Activated CD4-positive, alpha-beta T cell treated with anti-CD3 and anti-CD28 coated beads, Interleukin-2, Interleukin-6, amounts not matched to agents 100 ng/mL and 50 ng/mL, durations not matched to agents 16 hours and 8 hours (primary cell): Measurements from ENCODE around the gene SIGLEC7.
A peak's percentile ranks its signal among the peaks of the same experiment; 100 is the strongest.

Source experiments
- DNase-seq: peaks from one replicate; pipeline ENCODE4 v3.0.0-alpha.2; 2020

SIGLEC7 gene

GRCh38 chr19:51179256-51179655 lies 37.2 kb downstream of the SIGLEC7 start:
- DNase-seq = no peak

- DNase-seq = no peak
Measured at GRCh38 chr19:51181377-51181912, 39.3 kb downstream of the SIGLEC7 start.

GRCh38 chr19:51181913-51182419 lies 39.9 kb downstream of the SIGLEC7 start:
- DNase-seq = peak; percentile 39

- no peak for DNase-seq
Measured at GRCh38 chr19:51183629-51184028, 41.5 kb downstream of the SIGLEC7 start.

- no peak for DNase-seq
Measured at GRCh38 chr19:51185069-51185867, 43.2 kb downstream of the SIGLEC7 start.

- DNase-seq = no peak
Measured at GRCh38 chr19:51185868-51186215, 43.7 kb downstream of the SIGLEC7 start.

- DNase-seq = no peak
Measured at GRCh38 chr19:51186323-51186722, 44.2 kb downstream of the SIGLEC7 start.

GRCh38 chr19:51187395-51188226 lies 45.5 kb downstream of the SIGLEC7 start:
- no peak for DNase-seq

GRCh38 chr19:51188227-51188559 lies 46.1 kb downstream of the SIGLEC7 start:
- no peak for DNase-seq

- DNase-seq = no peak
Measured at GRCh38 chr19:51192689-51193088, 50.6 kb downstream of the SIGLEC7 start.

- peak; percentile 29 for DNase-seq
Measured at GRCh38 chr19:51194527-51195315, 52.6 kb downstream of the SIGLEC7 start.

GRCh38 chr19:51195316-51195586 lies 53.1 kb downstream of the SIGLEC7 start:
- no peak for DNase-seq

GRCh38 chr19:51195616-51196015 lies 53.5 kb downstream of the SIGLEC7 start:
- DNase-seq = no peak

- no peak for DNase-seq
Measured at GRCh38 chr19:51196181-51196580, 54.1 kb downstream of the SIGLEC7 start.

GRCh38 chr19:51198641-51199040 lies 56.5 kb downstream of the SIGLEC7 start:
- DNase-seq = no peak

GRCh38 chr19:51200071-51200666 lies 58.1 kb downstream of the SIGLEC7 start:
- DNase-seq = no peak

GRCh38 chr19:51201712-51202111 lies 59.6 kb downstream of the SIGLEC7 start:
- DNase-seq = no peak
